ENCODE measurements around the gene PSMD4.
"Not testable (repeated sequence)": the region's sequence is repeated elsewhere in the genome, so short reads cannot be mapped to it uniquely, and the experiment has no call there.

The PSMD4 gene

GRCh38 chr1:151275341-151275740 is 20.8 kb downstream of the PSMD4 start:
- not testable (repeated sequence) for DNase-seq

GRCh38 chr1:151277249-151277648 is 22.7 kb downstream of the PSMD4 start:
- no peak for DNase-seq

- peak; percentile 99 for DNase-seq
Observed at GRCh38 chr1:151281225-151281968, 26.9 kb downstream of the PSMD4 start.

- peak; percentile 100 for DNase-seq
Observed at GRCh38 chr1:151281969-151282882, 27.7 kb downstream of the PSMD4 start, which contains the start of gene ZNF687. Gene ZNF687, plus strand, starts transcription at chr1:151282299. Its CDS starts 3,993 bp downstream, at chr1:151286292.

GRCh38 chr1:151282883-151283725 is 28.6 kb downstream of the PSMD4 start:
- DNase-seq = no peak

- DNase-seq = no peak
Observed at GRCh38 chr1:151284013-151284577, 29.6 kb downstream of the PSMD4 start.

- DNase-seq = no peak
Observed at GRCh38 chr1:151286619-151287340, 32.2 kb downstream of the PSMD4 start.

GRCh38 chr1:151287341-151287699 is 32.8 kb downstream of the PSMD4 start:
- no peak for DNase-seq

GRCh38 chr1:151287767-151288500 is 33.4 kb downstream of the PSMD4 start:
- no peak for DNase-seq

- DNase-seq = no peak
Observed at GRCh38 chr1:151288502-151288901, 34.0 kb downstream of the PSMD4 start.

GRCh38 chr1:151289080-151289935 is 34.8 kb downstream of the PSMD4 start:
- DNase-seq = no peak

GRCh38 chr1:151289991-151290708 is 35.6 kb downstream of the PSMD4 start:
- DNase-seq = no peak

- no peak for DNase-seq
Observed at GRCh38 chr1:151290709-151291303, 36.3 kb downstream of the PSMD4 start.

GRCh38 chr1:151292207-151293030 is 37.9 kb downstream of the PSMD4 start:
- DNase-seq = no peak

- DNase-seq = no peak
Observed at GRCh38 chr1:151293093-151293492, 38.6 kb downstream of the PSMD4 start.

GRCh38 chr1:151294742-151295462 is 40.4 kb downstream of the PSMD4 start:
- DNase-seq = no peak

- peak in 1 of 2 experiments; percentile 15 for DNase-seq
Observed at GRCh38 chr1:151309811-151310323, 55.3 kb downstream of the PSMD4 start.
